Heart left ventricle (tissue), 16 donors: Measurements from ENCODE around the gene TSKU. TPM values are rescaled to one million over a fixed set of nuclear protein-coding genes. Genes with fewer than 3 reads are reported as not detected.
"Not testable (repeated sequence)": the region's sequence is repeated elsewhere in the genome, so short reads cannot be mapped to it uniquely, and the experiment has no call there.

Source experiments
- ATAC-seq, 4 donors: fragments of 200-7000 bp; cut with Tn5 transposase; one replicate each; pipeline ENCODE4 v1.9.1; 2020 to 2022; ENCODE audit warnings: moderate library complexity in 4 of 4, mild to moderate bottlenecking in 3 of 4, moderate number of reproducible peaks in 1 of 4
- DNase-seq, 5 donors: peaks; one replicate each; pipeline ENCODE4 v3.0.0-alpha.2; 2020
- H3K27ac ChIP-seq, 12 donors: fragments of 200-600 bp; sonication (generic) in 4 of 12; one replicate each; pipeline versions ENCODE4 v1.5.0 to v1.8.0; 2016 to 2022; ENCODE audit warnings: mild to moderate bottlenecking in 2 of 12
- H3K27me3 ChIP-seq, 9 donors: fragments of 200-600 bp; sonication (generic) in 2 of 9; one replicate each; pipeline versions ENCODE4 v1.5.1 to v1.8.0; 2016 to 2022; ENCODE audit warnings: mild to moderate bottlenecking in 3 of 9
- H3K36me3 ChIP-seq, 9 donors: fragments of 200-600 bp; sonication (generic) in 2 of 9; one replicate each; pipeline versions ENCODE4 v1.5.0 to v1.8.0; 2018 to 2022; ENCODE audit warnings: mild to moderate bottlenecking in 2 of 9
- H3K4me1 ChIP-seq, 12 donors: fragments of 200-600 bp; sonication (generic) in 4 of 12; one replicate each; pipeline versions ENCODE4 v1.5.0 to v1.8.0; 2016 to 2022; ENCODE audit warnings: mild to moderate bottlenecking in 3 of 12
- H3K4me3 ChIP-seq, 12 donors: fragments of 200-600 bp; sonication (generic) in 4 of 12; one replicate each; pipeline versions ENCODE4 v1.5.0 to v1.8.0; 2017 to 2022; ENCODE audit warnings: mild to moderate bottlenecking in 9 of 12, moderate library complexity in 4 of 12
- H3K9me3 ChIP-seq, 12 donors: fragments of 200-600 bp; sonication (generic) in 4 of 12; one replicate each; pipeline versions ENCODE4 v1.5.0 to v1.8.0; 2016 to 2022; ENCODE audit warnings: mild to moderate bottlenecking in 1 of 12
- POLR2A ChIP-seq, 2 donors: fragments of 450-650 bp; IDR thresholded peaks; one replicate each; pipeline ENCODE4 v1.6.1; 2017; ENCODE audit warnings: antibody characterized with exemption in 2 of 2, mild to moderate bottlenecking in 2 of 2, moderate library complexity in 2 of 2
- WGBS, 4 donors: extraction: QIAGEN DNeasy Blood & Tissue Kit in 2 of 4; methylation state at CpG; one replicate each; pipeline versions ENCODE4 v1.1.5 to v1.1.7; 2013 to 2018; 5-methylcytosine and 5-hydroxymethylcytosine counted together
- intact Hi-C, 10 donors: fragments of 100-400 bp; cut with DNase I; formaldehyde crosslinking; loops; one replicate each; pipeline versions ENCODE4 v1.11.1 to v1.14.2; 2022
- polyA plus RNA-seq, 2 donors: library from polyadenylated mRNA; stranded (reverse); fragments of 200-250 nt; gene quantifications; one replicate each; pipeline ENCODE4 v1.2.3, GENCODE V29; 2013
- total RNA-seq, 9 donors: library from RNA; depleted of rRNA in 2 of 9; stranded (reverse); fragments of >200 nt in 2 of 9; fragmentation: NEBNext Ultra II Directional in 3 of 9; extraction: Animal tissue kit (Norgen Biotek cat#: 25700) in 3 of 9; gene quantifications; one replicate each; pipeline versions ENCODE4 v1.1.0 to v1.2.4, GENCODE V29; 2016 to 2023
- TF ChIP-seq, protein P1 (sequence below), 12 donors: fragments of 200-600 bp; sonication (generic) in 4 of 12; IDR thresholded peaks; one replicate each; pipeline versions ENCODE4 v1.5.0 to v1.8.0; 2018 to 2022; ENCODE audit warnings: antibody characterized with exemption in 12 of 12, mild to moderate bottlenecking in 5 of 12
- donor health status: ischemic (EF 13 %, LVEDD 7.1; RV severe dilation, severe dysfunction).
- donor health status: healthy with polysubstance abuse.
- donor health status: DM: no; HTN: yes; CAD: no.
- donor health status: DM: no; HTN: no; CAD: no.
- donor health status: ischemic (EF 25% LVEDD 6.9; RV normal size, moderate dysfunction).
- donor health status: ischemic (EF 25% LVEDD 5.7; RV mildly dilated, moderate dysfunction).
- donor health status: healthy.
- donor health status: DM: yes; HTN: yes; CAD: no.
- donor health status: ischemic (EF 35%, LVEDD 5.7; RV mildly dilated, moderate dysfunction).
- donor health status: nonischemic (EF 11% LVEDD 7.7; RV severe dilation, severe dysfunction).
- donor health status: DM: yes; HTN: yes; CAD: no.
- donor health status: PGD.
- donor health status: ischemic (EF 29% LVEDD 5.4; RV normal size, mild dysfunction).
- donor health status: nonischemic (EF 23%, LVEDD 6.1; RV moderate dilation, normal function).

Gene TSKU
- total and polyA plus RNA-seq, 11 donors = 4.5 to 39.8 (median 11.2) TPM

DNA sequence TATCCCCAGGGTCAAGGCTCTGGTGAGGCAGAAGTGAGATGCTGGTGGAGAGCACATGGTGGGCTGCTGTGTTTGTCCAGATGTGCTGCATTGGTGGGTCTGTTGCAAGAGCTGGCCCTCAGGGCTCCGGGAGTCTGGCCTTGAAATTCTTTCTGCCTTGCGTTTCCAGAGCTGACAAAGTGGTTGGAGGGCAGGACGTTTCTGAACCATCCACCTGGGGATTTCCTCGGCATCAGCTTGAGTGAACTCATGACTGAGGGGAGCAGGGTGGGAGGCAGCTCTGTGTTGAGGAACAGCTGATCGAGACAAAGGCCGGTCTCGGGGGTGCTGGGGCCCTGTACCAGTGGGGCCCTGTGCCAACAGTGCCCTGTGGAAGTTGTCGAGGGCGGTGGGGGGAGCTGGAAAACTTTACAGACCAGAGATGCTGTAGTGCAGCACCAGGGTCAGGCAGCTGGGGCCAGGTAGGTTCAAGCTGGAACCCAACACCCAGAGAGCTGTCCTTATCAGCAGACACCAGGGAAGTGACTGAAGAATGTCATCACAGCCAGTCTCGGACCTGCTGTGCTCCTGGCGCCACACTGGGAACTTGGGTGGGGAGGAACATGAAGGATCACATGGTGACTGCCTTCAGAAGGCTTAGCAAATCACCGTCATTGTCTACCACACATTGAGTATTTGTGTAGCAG, 4.9 kb downstream of the TSKU start:
- peak in 3 of 4 donors; percentile 4 to 26 (median 8) for ATAC-seq
- H3K27me3 ChIP-seq = peaks cover 0 to 22% (median 0%) of the 10 kb centered on the region in 9 donors
- DNase-seq = peak in 2 of 5 donors; percentile 57 to 59
- no peaks in the 10 kb centered on the region for H3K36me3 ChIP-seq
- 53 to 60% (median 54%) methylated on average over 10 to 12 of the region's 12 CpGs for WGBS, 4 donors
- TF ChIP-seq POLR2A (IDR thresholded peaks at IDR 0.05) = no peak
- peak overlapping the region in 5 of 12 donors; percentile 1 to 28 (median 15) for H3K27ac ChIP-seq
- H3K9me3 ChIP-seq = peaks cover 0 to 12% (median 0%) of the 10 kb centered on the region in 12 donors
- H3K4me3 ChIP-seq = no peak overlapping the region
- intact Hi-C loops = loop anchor here in 2 of 10 donors (5.0 kb wide), 1 partner anchor 41 kb away; no protein-coding TSS in a partner anchor
- peaks cover 0 to 75% (median 24%) of the 10 kb centered on the region in 12 donors for H3K4me1 ChIP-seq

DNA sequence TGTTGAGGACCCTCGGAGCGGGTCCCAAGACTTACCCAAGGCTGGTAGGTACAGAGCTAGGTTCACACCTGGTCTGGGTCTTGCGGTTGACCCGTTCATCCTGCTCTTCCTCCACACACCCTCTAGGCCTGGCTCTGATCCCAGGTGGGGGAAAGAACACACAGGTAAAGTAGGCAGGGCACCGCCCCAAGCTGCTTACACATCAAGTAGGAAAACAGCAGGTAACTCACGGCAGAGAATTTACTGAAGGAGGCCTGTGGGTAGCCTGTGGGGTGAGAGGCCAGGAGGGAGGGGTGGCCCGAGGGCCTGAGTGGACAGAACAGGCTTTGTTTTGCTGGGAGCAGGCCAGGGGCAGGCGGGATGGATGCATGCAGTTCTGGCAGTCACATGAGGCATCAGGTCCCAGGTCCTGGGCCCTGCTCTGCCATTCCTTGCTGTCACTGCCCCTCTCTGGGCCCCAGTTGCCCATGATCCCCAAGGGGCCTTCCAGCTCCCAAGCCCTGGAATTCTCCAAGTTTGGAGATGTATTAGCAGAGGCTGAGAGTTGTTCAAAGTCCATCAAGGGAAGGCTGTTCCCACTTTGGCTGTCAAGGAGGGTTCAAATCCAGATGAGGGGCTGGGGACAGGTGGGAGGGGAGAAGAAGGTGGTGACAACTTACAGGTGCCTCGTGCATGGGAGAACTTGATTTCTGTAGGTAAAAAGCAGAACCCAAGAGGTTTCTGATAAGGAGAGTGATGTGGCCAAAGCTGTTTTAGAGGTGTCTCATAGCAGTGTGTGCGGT, 5.7 kb downstream of the TSKU start:
- H3K9me3 ChIP-seq = peaks cover 0 to 12% (median 0%) of the 10 kb centered on the region in 12 donors
- intact Hi-C loops = loop anchor here in 2 of 10 donors (5.0 kb wide), 1 partner anchor 42 kb away; no protein-coding TSS in a partner anchor
- H3K4me1 ChIP-seq = peaks cover 0 to 77% (median 29%) of the 10 kb centered on the region in 12 donors
- TF ChIP-seq POLR2A (IDR thresholded peaks at IDR 0.05) = no peak
- TF ChIP-seq, protein P1, sequence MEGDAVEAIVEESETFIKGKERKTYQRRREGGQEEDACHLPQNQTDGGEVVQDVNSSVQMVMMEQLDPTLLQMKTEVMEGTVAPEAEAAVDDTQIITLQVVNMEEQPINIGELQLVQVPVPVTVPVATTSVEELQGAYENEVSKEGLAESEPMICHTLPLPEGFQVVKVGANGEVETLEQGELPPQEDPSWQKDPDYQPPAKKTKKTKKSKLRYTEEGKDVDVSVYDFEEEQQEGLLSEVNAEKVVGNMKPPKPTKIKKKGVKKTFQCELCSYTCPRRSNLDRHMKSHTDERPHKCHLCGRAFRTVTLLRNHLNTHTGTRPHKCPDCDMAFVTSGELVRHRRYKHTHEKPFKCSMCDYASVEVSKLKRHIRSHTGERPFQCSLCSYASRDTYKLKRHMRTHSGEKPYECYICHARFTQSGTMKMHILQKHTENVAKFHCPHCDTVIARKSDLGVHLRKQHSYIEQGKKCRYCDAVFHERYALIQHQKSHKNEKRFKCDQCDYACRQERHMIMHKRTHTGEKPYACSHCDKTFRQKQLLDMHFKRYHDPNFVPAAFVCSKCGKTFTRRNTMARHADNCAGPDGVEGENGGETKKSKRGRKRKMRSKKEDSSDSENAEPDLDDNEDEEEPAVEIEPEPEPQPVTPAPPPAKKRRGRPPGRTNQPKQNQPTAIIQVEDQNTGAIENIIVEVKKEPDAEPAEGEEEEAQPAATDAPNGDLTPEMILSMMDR (IDR thresholded peaks at IDR 0.05) = no peak
- H3K27me3 ChIP-seq = peaks cover 0 to 14% (median 0%) of the 10 kb centered on the region in 9 donors
- 76 to 82% (median 80%) methylated on average over 8 to 10 of the region's 10 CpGs for WGBS, 4 donors
- H3K4me3 ChIP-seq = no peak overlapping the region
- ATAC-seq (peak in 1 of 4 donors; percentile 5), DNase-seq (peak in 3 of 5 donors; percentile 20 to 48 (median 39))
- no peaks in the 10 kb centered on the region for H3K36me3 ChIP-seq
- peak overlapping the region in 4 of 12 donors; percentile 15 to 28 (median 22) for H3K27ac ChIP-seq

DNA sequence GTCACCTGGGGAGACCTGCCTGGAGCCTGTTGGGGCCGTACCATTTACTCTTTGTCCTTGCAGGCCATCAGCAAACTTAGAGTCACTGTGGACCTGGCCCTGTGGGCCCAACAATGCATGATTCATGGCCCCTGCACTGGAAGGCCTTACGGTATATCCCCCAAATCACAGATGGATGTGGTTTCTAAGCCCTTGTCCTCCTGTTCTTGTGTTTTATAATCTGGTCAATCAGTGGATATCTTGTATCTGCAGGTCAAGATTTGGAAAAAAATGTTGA, 6.2 kb downstream of the TSKU start:
- WGBS, 4 donors = 83 to 100% (median 93%) methylated on average over 2 of the region's 2 CpGs
- Histone ChIP-seq H3K27me3 (peaks cover 0 to 9% (median 0%) of the 10 kb centered on the region in 9 donors), H3K36me3 (no peaks in the 10 kb centered on the region), H3K9me3 (peaks cover 0 to 12% (median 0%) of the 10 kb centered on the region in 12 donors), H3K4me1 (peaks cover 0 to 79% (median 30%) of the 10 kb centered on the region in 12 donors), H3K4me3 (no peak overlapping the region), H3K27ac (no peak overlapping the region)
- DNase-seq (peak in 2 of 5 donors; percentile 2 to 9), ATAC-seq (no peak)
- TF ChIP-seq POLR2A (IDR thresholded peaks at IDR 0.05) = no peak
- TF ChIP-seq, protein P1 (IDR thresholded peaks at IDR 0.05) = no peak
- intact Hi-C loops = loop anchor here in 2 of 10 donors (5.0 kb wide), 1 partner anchor 42 kb away; no protein-coding TSS in a partner anchor

DNA sequence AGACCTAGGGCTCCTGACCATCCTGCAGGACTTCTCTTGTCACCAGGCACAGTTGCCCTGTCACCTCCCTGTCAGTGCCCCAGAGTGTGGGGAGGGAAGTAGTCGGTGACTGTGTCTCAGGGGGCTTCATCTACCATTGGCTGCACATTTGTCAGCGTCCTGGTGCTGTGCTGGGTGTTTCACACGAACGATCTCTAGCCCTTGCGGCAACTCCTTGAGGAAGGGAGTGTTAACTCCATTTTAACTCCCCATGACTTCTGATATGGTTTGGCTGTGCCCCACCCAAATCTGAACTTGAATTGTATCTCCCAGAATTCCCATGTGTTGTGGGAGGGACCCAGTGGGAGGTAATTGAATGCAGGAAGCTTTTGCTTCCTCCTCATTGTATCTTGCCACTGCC, 7.1 kb downstream of the TSKU start:
- no peak overlapping the region for H3K27ac ChIP-seq
- TF ChIP-seq POLR2A (IDR thresholded peaks at IDR 0.05) = no peak
- TF ChIP-seq, protein P1 (IDR thresholded peaks at IDR 0.05) = no peak
- peaks cover 0 to under 1% (median 0%) of the 10 kb centered on the region in 9 donors for H3K27me3 ChIP-seq
- no peak overlapping the region for H3K4me3 ChIP-seq
- DNase-seq = peak in 3 of 5 donors; percentile 9 to 23 (median 14)
- peaks cover 0 to 12% (median 0%) of the 10 kb centered on the region in 12 donors for H3K9me3 ChIP-seq
- H3K36me3 ChIP-seq = no peaks in the 10 kb centered on the region
- intact Hi-C loops = loop anchor here in 1 of 10 donors (10.0 kb wide), 1 partner anchor 295 kb away; no protein-coding TSS in a partner anchor
- peaks cover 0 to 70% (median 29%) of the 10 kb centered on the region in 12 donors for H3K4me1 ChIP-seq
- 64 to 91% (median 72%) methylated on average over 5 of the region's 5 CpGs for WGBS, 4 donors
- ATAC-seq = no peak

DNA sequence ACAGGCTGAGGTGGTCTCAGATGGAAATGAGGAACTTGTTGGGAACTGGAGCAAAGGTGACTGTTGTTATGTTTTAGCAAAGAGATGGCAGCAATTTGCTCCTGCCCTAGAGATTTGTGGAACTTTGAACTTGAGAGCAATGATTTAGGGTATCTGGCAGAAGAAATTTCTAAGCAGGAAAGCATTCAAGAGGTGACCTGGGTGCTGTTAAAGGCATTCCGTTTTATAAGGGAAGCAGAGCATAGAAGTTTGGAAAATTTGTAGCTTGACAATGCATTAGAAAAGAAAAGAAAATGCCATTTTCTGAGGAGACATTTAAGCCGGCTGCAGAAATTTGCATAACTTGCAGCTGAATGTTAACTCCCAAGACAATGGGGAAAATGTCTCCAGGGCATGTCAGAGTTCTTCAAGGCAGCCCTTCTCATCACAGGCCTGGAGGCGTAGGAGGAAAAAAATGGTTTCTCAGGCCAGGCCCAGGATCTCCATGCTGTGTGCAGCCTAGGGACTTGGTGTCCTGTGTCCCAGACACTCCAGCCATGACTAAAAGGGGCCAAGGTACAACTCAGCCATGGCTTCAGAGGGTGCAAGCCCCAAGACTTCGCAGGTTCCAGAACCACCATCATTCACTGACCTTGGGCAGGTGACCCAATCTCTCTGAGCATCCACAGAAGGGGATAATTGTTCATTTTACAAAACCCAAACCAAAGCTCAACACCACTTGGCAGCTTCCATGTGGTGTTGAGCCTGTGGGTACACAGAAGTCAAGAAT, 8.0 kb downstream of the TSKU start:
- 90 to 97% (median 91%) methylated on average over 4 of the region's 4 CpGs for WGBS, 4 donors
- not testable (repeated sequence) for H3K27ac ChIP-seq, H3K36me3 ChIP-seq, ATAC-seq, H3K27me3 ChIP-seq, H3K4me3 ChIP-seq
- Histone ChIP-seq H3K9me3 (peaks cover 0 to 12% (median 0%) of the 10 kb centered on the region in 12 donors), H3K4me1 (peaks cover 0 to 64% (median 29%) of the 10 kb centered on the region in 12 donors)
- intact Hi-C loops = loop anchor here in 1 of 10 donors (10.0 kb wide), 1 partner anchor 294 kb away; no protein-coding TSS in a partner anchor
- DNase-seq = peak in 2 of 5 donors; percentile 5 to 28
